NOMO-1 (cell line): ENCODE data around the gene HOXB6.

Experiments used
- DNase-seq, 2 experiments: peaks; one replicate each; lab custom pipeline; 2025; ENCODE audit not compliant: unreplicated experiment in 2 of 2; lab: John Stamatoyannopoulos, UW

Gene HOXB6

DNA sequence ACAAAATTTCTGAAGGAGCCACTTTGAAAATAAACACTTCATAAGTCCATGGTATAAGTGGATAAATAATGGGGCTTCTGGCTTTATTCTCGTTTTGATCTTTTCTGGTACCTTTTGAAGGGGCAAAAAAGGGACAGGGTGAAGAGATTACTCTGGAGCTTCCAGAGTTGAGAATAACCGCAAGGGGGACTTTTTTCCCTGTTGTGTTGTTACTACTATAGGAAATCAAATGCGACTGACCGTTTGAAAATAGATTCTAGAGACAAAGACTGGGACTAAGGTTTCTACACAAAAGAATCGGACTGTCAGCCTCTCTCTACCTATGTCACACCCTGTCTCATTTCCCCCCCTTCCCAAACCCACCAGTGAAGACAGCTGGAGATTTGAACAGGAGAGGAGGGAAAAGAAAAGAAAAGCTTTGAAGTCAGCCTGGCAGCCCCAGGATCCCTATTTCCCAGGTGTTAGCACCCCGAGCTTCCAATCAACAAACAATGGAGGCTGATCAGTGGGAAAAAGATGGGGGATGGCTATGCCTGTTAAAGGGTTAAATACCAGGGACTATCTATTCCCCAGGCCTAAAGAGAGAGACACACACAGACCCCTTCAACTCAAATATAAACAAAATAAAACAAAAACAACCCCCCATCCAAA, 35.0 kb downstream of the HOXB6 start:
- no peak for DNase-seq

DNA sequence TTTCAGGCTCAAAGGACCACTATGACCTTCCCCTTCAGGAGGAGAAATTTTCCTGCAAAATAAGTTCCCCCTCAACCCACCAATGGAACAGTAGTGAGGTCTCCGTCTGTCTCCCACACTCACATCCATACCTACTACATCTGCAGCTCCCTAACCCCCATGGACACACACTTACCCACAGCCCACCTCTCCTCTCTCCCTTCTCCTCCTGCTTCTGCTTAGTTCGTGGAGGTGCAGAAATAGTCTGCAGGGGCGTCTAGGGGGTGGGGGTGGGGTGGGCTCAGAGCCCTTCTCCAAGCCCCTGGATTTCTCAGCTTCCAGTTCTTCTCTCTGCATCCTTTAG, 35.6 kb downstream of the HOXB6 start:
- no peak for DNase-seq

DNA sequence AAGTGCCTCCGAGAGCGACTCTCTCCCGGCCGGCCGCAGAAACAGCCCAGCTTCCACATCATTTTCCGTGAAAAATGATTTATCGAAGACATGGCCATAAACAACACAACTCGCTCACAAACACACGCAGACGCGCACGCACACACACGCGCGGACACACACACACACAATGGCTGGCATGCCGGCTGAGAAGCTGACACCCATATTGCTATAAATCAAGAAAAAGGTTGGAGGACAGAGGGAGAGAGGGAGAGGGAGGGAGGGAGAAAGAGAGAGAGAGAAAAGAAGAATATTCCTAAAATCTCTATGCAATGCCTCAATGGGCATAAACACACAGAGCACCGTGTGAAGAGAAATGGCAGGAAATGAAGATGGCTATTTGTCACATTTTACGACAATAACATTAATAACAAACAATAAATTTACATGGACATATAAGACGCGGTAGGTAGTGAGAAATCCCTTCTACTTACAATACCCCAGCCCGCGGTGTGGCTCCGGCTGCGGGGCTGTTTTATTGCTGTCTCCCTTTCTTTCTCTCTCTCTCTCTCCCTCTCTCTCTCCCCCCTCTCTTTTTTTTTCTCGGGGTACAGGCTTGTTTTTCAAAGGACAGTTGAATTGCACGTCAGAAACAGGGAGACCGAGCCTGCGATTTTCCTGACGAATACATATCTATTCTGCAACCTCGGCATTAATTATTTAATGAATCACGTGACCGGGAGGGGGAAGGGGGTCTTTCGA, 36.1 kb downstream of the HOXB6 start:
- no peak for DNase-seq

DNA sequence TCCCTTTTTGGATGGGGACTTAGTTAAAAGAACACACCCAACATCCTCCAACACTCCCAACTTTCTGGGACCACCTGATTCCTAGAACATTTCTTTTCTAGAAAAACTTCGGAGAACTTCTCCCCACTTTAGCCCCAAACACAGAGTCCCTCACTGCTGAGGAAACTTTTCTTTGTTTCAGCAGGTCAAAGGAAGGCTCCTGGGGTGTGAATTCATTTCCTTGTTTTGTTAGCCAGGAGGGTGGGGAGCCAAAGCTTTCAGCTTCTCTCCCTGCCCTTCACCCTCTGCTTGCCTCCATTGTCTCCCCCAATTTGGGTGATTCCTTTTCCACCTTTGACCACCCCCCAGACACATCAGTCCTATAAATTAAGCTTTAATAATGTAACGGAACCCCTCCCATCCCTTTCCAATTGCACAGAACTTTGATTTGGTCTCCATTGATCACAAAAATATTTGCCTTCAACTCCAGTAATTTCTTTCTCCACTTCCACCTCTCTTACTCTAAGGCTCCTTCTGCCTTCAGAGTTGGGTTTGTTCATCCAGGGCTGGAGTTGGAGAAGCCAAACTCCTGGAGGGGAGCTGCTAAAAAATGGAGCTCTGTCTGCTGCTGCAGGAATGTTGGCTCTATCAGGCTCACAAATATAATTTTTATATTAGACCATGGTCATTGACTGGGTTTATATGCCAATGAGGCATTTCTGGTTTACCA, 37.0 kb downstream of the HOXB6 start:
- no peak for DNase-seq

DNA sequence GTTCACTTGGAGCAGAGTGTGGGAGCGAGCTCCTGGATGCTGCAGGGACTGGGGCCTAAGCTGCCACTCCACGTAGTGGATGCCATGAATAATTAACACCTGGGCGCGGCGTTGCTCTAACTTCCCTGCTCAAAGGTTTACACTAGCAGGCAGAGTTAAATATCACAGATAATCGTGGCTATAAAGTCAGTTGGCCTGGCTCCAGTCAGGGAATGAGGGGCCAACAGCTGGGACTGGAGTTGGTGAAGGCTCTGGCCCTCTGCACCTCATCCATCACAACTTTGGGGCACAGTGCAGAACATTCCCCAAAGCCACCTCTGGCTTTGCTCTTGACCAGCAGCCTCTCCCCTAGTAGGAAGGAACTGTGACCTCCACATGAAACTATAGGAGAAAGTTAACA, 37.6 kb downstream of the HOXB6 start:
- DNase-seq = no peak

DNA sequence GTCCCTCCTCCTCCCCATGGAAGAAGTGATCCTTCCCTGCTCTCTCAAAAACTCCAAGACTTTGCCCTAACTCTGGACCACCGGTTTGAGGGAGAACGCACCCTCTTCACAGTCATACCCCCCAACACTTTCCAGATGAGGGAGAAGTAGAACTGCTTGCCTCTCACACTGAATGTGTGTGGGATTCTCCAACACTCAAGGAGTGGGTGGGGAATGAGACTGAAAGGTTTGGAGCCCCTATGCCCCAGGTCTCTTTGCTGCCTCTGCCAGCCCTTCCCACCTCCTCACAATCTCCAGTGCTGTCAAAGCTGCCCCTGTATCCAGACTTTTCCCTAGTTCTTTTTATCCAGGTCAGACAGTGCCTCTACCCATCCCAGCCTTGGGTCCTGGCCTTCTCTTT, 38.1 kb downstream of the HOXB6 start:
- DNase-seq = no peak

DNA sequence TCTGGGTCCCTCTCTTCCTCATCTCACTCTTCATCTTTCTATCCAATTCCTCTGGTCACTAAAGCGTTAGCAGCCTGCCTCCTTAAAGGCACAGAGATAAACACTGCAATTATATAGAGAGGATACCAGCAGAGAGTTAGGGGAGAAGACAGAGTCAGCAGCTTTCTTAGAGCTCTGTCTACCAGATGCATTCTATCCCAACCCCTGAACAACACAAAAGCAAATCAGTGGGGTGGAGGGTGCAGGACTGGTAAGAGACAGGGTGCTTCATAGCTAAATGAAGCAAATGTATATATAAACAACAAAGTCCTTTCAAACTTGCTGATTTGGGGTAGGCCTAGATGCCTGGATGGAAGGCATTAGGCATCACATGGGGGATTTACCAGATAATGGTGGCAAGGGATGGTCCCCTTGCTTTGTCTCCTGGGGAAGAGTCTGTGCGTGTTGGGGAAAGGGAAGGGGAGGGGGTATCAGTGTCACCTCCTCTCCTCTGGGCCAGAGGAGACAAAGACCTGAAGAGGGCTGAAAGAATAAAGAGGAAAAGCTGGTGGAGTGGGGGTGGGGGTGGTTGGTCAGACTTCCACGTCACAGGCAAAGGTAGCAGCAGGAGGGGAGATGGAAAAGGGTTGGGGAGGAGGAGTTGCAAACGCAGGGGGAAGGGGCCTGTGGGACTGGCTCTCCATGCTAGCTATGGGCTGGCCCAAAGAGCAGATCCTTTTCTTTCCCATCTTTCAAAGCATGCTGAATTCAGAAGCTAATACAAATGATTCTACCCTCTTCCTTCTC, 38.7 kb downstream of the HOXB6 start:
- DNase-seq = no peak

DNA sequence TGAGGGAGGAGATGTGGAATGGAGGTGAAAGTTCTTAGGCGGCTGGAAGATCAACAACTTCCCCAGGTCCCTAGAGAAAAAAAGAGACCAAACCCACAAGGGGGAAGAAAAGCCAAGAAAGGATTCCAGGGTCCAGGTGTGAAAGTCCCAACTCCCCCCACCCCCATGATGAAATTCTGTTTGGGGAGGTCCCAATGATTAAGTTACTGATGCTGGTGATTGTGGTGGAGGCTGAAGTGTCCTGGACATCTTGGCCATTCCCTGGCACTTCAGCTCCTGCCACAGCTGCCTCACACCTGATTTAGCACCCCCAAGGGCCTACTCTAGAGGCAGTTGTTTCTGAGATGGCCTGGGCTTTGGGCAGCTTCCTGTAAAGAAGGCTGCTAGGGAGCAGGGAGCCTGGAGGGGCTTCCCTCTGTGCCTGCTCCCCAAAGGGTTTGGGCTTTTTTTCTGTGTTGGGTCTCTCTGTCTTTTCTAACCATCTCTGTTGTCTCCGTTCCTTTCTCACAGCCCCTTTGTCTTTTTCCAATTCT, 39.7 kb downstream of the HOXB6 start:
- no peak for DNase-seq

DNA sequence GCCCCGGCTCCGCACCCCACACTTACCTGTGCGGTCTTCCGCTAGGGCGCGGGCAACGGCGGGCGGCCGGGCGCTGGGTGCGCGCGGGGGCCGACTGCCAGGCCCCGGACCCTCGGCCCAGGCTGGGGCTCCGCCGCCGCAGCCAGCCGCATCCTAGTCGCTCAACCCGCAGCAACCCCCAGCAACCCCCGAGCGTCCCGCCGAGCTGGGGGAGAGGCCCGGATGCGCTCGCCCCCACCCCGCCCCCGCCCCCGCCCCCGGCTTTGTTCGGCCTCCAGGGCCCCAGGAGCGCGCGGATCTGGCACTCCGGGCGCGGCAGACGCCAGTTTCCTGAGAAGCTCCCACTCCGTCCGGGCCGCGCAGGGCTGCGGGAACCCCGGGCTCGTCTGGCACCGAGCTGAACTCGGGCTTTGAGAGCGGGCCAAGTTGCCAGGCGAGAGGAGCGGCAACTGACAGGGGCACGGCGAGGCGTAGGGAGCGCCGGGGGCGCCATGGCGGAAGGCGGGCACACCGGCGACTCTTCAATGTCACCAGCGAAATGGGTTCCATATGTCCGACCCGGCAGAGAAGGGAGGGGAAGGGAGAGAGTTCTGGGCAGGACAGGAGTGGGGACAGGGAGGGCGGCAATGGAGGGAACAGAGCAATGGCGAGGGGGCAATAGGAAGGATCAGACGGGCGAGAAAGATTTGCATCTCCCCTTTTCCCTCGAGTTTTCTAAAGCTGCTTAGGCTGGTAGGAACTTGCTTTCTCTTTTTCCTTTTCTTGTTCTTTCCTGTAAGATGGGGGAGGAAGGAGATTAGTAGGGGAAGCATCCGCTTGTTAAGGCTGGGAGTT, 40.4 kb downstream of the HOXB6 start:
- DNase-seq = no peak

DNA sequence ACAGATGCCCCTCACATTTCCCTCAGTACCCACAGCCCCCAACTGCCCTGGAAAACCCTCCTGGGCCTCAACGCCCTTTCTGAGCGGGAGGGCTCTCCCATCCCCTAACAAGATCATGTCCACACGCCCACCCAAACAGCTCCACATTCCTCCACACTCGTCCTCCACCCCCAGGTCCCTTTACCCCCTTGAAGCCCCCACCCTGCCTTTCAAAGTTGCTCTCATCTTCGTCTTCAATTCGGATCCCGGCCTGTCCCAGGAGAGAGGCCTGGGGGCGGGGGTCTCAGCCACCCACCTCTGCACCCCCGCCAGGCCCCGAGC, 41.0 kb downstream of the HOXB6 start:
- DNase-seq = no peak

DNA sequence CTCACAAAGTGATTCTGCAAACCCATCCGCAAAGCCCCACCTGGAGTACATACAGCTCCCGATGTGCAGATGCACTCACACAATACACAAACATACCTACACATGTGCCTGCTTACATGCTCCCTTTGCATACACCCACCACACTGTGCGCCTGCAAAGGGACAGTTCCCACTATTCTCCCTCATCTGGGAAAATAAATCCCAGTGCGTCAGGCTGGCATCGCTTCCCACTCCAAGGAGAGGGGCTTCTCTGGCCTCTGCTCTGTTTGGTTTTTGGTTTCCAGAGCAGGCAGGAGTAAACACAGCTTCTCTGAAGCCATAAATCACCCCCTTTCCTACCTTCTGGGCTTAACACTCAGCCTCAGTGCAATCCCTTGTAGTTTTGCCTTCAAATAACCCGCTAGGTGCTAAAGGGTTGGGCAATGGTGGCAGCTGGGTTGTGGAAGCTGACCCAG, 41.4 kb downstream of the HOXB6 start:
- DNase-seq = no peak

DNA sequence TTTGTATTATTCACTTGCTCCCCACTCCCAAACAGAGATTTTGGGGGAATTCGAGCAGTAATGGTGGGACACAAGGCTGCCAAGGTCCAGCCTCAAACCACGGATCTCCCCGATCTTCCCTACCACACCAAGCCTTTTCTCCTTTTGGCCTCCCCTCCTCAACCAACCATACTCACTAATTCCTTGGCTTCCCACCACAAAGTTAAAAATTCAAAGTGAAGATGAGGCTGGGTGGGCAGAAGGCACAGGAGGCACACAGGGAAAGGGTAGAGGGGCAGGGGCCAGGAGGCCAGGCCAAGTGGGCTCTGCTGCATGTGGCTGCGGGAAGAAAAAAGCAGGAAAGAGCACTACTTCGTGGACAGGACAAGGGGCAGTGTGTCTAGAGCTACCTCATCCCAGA, 41.9 kb downstream of the HOXB6 start:
- no peak for DNase-seq

DNA sequence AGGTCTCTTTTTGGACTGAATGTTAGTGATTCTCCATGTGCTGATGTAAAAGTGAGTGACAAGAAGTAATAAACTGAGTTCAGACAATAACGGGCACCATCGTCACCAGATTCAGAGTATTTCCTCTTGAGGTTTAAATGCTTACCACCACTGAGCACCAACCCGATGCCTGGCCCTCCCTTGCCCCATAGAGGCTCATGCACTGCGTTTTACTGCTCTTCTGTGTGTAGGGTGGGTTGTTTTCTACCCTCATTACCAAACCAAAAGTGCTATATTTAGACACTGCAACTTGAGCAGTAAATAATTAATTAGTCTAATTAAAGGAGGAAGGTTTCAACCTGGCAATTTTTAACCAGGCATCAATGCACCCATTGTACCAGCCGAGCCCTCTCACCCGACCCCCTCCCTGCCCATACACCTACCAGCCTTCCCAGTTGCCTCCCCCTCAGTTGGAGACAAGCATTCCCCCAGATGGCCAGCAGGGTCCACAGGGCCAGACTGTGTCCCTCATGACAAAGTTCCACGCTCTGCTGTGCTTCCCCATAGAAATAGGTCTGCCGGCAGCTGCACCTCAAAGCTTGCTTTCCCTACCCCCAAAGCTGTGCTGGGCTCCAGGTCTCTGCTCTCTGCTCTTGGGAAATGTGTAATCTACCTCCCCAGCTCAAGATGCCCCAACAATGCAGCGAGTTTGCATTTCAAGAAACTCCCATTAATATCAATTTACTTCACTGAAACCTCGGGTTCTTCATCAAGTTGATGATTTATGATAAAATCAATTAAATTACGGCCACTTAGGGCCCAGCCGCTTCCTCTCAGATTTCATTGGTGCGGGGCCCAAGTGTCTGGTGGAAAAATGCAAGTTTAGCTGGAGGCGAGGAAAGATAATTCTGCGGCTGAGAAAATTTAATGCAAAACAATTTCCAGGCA, 42.6 kb downstream of the HOXB6 start:
- no peak for DNase-seq

DNA sequence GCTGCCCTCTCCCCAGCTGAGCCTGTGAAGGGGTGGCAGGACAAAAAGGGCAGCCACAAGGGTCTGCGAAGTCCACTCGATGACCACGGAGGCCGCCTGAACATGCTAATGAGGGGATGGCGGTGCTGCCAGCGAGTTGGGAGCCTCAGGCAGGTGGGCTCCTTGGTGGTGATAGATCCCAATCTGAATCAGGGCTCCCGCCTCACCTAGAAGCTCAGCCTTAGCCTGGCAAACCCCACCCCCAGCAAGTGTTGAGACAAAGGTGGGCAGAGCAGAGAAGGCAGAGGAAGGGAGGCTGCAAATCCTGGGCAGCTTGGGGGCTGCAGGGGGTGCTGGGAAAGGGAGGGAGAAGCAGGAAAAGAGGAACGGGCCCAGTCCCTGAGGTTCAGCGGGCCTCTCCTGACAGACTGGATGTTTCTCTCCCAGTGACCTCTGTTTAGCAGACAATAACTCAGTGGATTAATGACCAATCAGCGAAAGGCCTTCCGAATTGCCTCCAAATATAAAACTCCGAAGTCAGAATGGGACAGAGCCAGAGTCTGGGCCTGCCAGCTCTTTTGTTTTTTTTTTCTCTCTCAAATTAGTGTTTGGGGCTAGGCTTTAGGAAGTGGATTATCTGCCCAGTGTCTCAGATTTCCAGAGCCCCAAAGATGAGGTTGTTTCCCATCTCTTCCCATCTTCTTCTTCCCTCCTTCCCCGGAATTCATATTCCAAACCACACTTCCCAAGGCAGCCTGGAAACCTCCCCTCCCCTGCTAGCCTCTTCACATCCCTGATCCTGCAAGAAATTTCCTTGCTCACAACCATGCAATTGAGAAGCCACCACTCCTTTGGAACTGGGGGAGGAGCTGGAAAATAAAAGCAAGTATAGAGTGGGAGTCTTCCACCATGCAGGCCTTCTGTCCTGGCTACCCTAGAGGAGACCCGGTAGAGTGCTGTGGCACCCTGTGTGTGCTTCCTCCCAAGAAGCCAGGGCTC, 44.7 kb downstream of the HOXB6 start:
- no peak for DNase-seq

DNA sequence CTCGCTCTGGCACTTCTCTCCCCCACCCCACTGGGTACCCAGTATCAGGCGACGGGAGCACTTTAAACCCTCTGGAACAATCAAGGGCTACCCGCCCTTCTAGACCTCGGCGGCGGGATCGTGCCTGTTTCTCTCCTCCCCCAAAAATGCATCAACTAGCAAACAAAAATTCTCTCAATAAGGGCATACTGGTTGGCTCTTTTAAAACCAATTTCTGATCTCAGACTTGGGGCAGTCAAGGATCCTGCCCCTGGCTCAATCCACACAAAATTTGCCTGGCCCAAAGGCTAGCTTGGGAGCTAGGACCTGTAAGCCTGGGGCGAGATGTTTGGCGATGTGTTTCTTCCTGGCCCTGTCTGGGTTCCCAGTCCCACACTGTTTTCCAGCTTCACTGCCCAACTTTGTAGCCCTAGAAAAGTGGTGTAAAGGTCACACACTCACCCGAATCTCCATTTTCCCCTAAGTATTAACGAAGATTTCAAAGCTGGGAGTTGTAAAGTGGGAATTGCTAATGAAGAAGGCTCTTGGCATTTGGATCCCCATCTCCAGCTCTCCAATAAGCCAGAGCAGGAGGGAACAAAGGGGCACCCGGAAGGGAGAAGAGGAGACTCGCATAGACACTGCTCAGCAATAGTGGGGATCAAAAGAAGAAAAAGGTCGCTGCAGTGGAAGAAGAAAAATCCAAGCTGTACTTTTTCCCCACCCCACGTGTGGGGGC, 45.5 kb downstream of the HOXB6 start:
- no peak for DNase-seq

DNA sequence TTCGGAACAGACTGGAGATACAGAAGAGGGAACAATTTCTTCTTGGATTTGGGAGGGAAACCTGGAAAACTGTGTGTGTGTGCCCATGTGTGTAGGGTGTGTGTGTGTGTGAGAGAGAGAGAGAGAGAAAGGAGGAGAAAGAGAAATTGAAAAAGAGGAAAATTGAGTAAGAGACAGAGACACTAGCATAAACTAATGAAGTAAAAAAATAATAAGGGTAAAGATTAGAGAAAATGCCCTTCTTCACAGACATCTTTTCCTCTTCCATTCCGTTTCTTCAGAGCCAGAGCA, 46.0 kb downstream of the HOXB6 start:
- no peak for DNase-seq

DNA sequence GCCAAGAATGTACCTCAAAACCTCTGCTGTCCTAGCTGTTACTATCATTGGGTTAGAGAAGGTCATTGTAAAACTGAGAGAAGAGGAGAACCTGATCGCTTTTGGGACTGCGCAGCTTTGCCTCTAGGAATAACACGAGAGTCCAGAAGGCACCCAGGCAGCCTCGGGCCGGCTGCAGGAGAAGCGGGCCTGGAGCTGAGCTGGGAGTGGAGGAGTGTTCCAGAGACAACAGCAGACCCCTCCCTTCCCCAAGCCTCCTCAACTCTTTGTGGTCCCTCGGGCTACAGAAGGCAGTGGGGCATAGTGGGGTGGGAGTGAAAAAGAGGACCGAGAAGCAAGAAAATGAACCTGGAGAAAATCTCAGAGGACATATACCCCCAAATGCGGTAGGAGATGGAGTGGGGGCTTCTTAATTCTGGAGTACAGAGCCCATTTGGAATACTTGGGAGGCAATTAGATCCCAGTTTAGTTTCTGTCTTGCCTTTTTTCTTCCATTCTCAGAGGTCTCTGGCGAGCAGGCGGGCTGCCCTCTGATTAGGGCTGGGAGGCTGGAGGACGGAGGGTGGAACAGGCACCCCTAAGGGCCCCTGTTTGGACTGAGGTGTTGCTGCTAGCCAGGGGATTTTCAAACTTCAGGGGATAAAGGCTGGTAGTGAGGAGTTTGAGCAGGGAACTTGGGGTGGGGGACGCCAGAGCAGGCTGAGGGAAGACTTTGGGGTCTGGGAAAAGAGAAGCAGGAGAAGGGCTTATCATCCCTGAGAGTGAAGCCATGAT, 46.5 kb downstream of the HOXB6 start:
- DNase-seq = no peak
